Stimulated activated CD8-positive, alpha-beta memory T cell treated with anti-CD3 and anti-CD28 coated beads, Interleukin-4, amount 100 ng/mL, for 4 hours (primary cell): ENCODE measurements around the gene SMARCA1.

Source experiments
- DNase-seq, 2 donors: peaks; one replicate each; pipeline ENCODE4 v3.0.0-alpha.2; 2020; ENCODE audit warnings: low read depth in 2 of 2, low spot score in 1 of 2

Gene SMARCA1

GRCh38 chrX:129461801-129462456 lies 61.4 kb downstream of the SMARCA1 start:
- no peak for DNase-seq

DNA sequence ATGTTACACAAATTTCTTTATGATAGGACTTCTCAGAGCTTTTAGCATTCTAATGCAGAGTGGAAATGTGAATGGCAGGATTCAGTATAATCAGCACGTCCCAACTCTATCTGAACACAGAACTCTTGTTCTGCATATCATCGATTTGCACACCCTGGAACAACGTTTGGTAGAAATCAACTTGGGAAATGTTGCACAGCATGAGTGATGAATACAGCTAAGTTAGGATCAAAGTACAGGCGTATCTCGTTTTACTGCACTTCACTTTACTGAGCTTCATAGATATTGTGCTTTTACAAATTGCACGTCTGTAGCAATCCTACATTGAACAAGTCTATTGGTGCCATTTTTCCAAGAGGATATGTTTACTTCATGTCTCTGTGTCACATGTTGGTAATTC lies 70.8 kb downstream of the SMARCA1 start:
- DNase-seq = no peak

GRCh38 chrX:129450123-129450522 lies 73.2 kb downstream of the SMARCA1 start:
- no peak for DNase-seq

DNA sequence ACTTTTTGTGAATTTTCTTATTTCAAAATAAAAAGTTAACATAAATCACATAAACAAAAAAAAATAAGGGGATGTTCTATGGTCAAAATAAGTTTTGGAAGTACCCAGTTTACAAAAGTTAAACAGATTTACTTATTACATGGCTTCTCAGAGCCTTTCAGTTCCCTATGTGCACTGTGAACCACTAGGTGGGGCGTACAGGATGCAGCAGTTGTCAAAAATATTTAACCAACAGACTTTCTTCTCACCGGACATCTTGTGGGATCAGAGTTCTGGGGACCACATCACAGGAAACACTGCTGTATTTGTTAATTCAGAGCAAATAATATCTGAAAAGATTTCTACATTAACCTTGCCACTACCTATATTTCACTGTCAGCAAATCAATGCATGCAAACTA lies 74.1 kb downstream of the SMARCA1 start:
- no peak for DNase-seq

DNA sequence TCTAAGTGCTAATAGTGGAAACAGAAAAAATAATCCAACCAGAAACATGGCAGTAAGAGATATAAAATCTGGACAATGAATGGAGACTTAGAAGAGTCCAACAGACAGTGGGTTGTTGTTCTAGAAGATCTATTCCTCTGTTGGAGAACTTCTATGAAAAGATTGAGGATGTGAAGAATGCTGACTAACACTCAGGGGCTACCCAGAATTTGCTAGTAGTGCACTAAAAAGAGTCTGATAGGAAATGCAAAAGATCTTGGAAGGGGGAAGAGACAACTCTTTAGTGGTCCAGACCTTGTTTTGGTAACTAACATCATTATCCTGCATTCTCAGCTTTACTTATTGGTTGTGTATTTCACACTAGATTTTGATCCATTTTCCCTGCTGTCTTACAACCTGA lies 77.9 kb downstream of the SMARCA1 start:
- DNase-seq = no peak

GRCh38 chrX:129433945-129434344 lies 89.3 kb downstream of the SMARCA1 start:
- no peak for DNase-seq

- DNase-seq = no peak
These were observed 89.8 kb downstream of the SMARCA1 start for GRCh38 chrX:129433461-129433860.

- DNase-seq = no peak
These were observed 96.0 kb downstream of the SMARCA1 start for GRCh38 chrX:129427267-129427666.

DNA sequence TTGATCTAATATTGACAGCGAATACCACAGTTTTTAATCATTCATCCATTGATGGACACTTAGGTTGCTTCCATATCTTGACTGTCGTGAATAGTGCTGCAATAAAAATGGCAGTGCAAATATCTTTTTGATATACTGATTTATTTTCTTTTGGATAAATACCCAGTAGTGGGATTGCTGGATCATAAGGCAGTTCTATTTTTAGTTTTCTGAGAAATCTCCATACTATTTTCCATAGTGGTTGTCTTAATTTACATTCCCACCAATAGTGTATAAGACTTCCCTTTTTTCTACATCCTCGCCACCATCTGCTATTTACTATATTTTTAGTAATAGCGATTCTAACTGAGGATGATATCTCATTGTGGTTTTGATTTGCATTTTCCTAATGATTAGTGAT lies 100.1 kb downstream of the SMARCA1 start:
- DNase-seq = no peak

- no peak for DNase-seq
These were observed 118.7 kb downstream of the SMARCA1 start for GRCh38 chrX:129404670-129405008.

DNA sequence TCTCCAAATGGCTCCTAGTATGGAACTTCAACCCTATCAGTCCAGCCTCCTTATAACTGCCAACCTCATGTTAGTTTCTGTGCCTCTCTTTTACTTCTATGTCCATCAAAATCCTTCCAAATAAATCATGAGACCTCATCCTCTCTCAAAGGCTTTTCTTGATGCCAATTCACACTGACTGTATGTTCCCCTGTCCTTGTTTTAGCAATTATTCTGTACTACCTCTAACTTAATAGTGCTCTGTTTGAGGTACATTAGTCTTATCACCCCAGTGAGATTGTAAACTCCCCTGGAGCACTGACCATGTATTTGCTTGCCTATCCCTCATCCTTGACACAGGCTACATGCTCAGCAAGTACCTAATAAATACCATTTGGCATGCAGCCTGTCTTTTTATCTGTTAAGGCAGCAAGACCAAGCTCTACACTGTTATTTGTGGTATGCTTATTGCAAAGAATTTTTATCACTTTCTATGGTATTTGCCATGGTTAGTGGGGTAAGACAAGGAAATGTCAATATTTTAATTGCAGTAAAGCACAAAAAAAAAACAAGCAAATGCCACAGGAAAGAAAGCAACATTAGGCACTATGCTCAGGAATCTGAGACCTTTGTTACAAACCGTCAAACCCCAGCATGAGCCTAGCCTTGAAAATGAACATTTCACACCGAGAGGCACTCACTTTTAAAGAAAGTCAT lies 119.2 kb downstream of the SMARCA1 start:
- no peak for DNase-seq
